HCT116 (cell line): ENCODE results near the gene PANX2. TPM values are rescaled to one million over a fixed set of nuclear protein-coding genes. Genes with fewer than 3 reads are reported as not detected.

Experiments
- ATAC-seq: fragments of 200-7000 bp; cut with Tn5 transposase; 2 replicates; pipeline ENCODE4 v1.9.1; 2020; ENCODE audit warnings: mild to moderate bottlenecking, moderate library complexity
- BruUV-seq: library from RNA; stranded (reverse); fragments of 400-500 nt; replicated peaks from 2 replicates; lab custom pipeline; 2021; lab: Mats Ljungman, UMichigan
- CTCF ChIA-PET: fragments of 300-600 bp; sonication (Branson Sonifier 250); formaldehyde crosslinking; loops from one replicate; lab custom pipeline; 2021; ENCODE audit warnings: antibody characterized with exemption; lab: Charles Lee
- POLR2A ChIA-PET: fragments of 300-600, 350-600 bp; sonication (Branson Sonifier 250); formaldehyde crosslinking; loops from one replicate; lab custom pipeline; 2021; ENCODE audit warnings: antibody characterized with exemption; lab: Charles Lee
- RAD21 ChIA-PET, 2 experiments: fragments of 300-600 bp; sonication (Branson Sonifier 250); formaldehyde crosslinking; loops; one replicate each; lab custom pipeline; 2023; ENCODE audit warnings: low total read pairs in 2 of 2; ENCODE audit not compliant: uncharacterized antibody in 2 of 2, unreplicated experiment in 2 of 2, low non-redundant PET in 1 of 2; lab: Charles Lee
- DNase-seq: peaks from one replicate; pipeline ENCODE4 v3.0.0-alpha.2; 2010; ENCODE audit warnings: low read depth, low spot score
- H2AFZ ChIP-seq: fragments of 200-600 bp; shearing (Covaris generic), sonication (generic); 2 replicates; pipeline ENCODE4 v1.6.1; 2017; ENCODE audit warnings: low read depth, mixed run types, mixed read lengths, antibody characterized with exemption, low read length; ENCODE audit not compliant: poor library complexity, severe bottlenecking
- H3K27ac ChIP-seq: 2 replicates; pipeline ENCODE4 v1.5.1; 2012; ENCODE audit warnings: low read depth, low read length
- H3K27me3 ChIP-seq: fragments of 200-600 bp; sonication (generic); 2 replicates; pipeline ENCODE4 v1.6.1; 2016; ENCODE audit warnings: mixed run types, low read length, mixed read lengths; ENCODE audit not compliant: insufficient read depth
- H3K36me3 ChIP-seq, 2 experiments: fragments of 200-500 bp in 1 of 2; fragments of 200-600 bp in 1 of 2; sonication (Bioruptor generic) in 1 of 2; sonication (generic) in 1 of 2; 2 replicates each; pipeline versions ENCODE4 v1.5.1 to v1.6.1; 2014 to 2016; ENCODE audit warnings: low read length in 2 of 2, inconsistent platforms in 1 of 2, mixed read lengths in 1 of 2, mixed run types in 1 of 2; ENCODE audit not compliant: insufficient read depth in 2 of 2, control insufficient read depth in 1 of 2
- H3K4me1 ChIP-seq, 2 experiments: fragments of 200-600 bp in 1 of 2; sonication (generic) in 1 of 2; 2 replicates each; pipeline versions ENCODE4 v1.5.1 to v1.6.1; 2012 to 2017; ENCODE audit warnings: low read length in 2 of 2, inconsistent platforms in 1 of 2, mild to moderate bottlenecking in 1 of 2, mixed read lengths in 1 of 2, mixed run types in 1 of 2, moderate library complexity in 1 of 2; ENCODE audit not compliant: insufficient read depth in 2 of 2, control insufficient read depth in 1 of 2
- H3K4me2 ChIP-seq: fragments of 200-600 bp; sonication (generic); 2 replicates; pipeline ENCODE4 v1.6.1; 2017; ENCODE audit warnings: mixed run types, low read length, mixed read lengths
- H3K4me3 ChIP-seq, 2 experiments: fragments of 200-600 bp in 1 of 2; sonication (generic) in 1 of 2; replicated peaks in 1 of 2; 2 replicates each; pipeline ENCODE4 v1.5.1; 2011 to 2016; ENCODE audit warnings: low read length in 2 of 2, control low read depth in 1 of 2, low read depth in 1 of 2, mild to moderate bottlenecking in 1 of 2, mixed read lengths in 1 of 2, mixed run types in 1 of 2
- H3K79me2 ChIP-seq: fragments of 200-600 bp; sonication (generic); 2 replicates; pipeline ENCODE4 v1.6.1; 2017; ENCODE audit warnings: mild to moderate bottlenecking, mixed run types, low read length, moderate library complexity, mixed read lengths; ENCODE audit not compliant: insufficient read depth
- H3K9ac ChIP-seq: fragments of 200-600 bp; sonication (generic); 2 replicates; pipeline ENCODE4 v1.6.1; 2016; ENCODE audit warnings: low read length, mixed read lengths
- H3K9me2 ChIP-seq: fragments of 200-600 bp; sonication (generic), shearing (Covaris generic); 2 replicates; pipeline ENCODE4 v1.6.1; 2017; ENCODE audit warnings: mixed run types, mild to moderate bottlenecking, moderate library complexity; ENCODE audit not compliant: insufficient read depth
- H3K9me3 ChIP-seq, 2 experiments: fragments of 200-500 bp in 1 of 2; fragments of 200-600 bp in 1 of 2; sonication (Bioruptor generic) in 1 of 2; sonication (generic) in 1 of 2; 2 replicates each; pipeline ENCODE4 v1.6.1; 2014 to 2017; ENCODE audit warnings: low read length in 2 of 2, mixed read lengths in 2 of 2, inconsistent platforms in 1 of 2, low read depth in 1 of 2, mild to moderate bottlenecking in 1 of 2, mixed run types in 1 of 2, moderate library complexity in 1 of 2; ENCODE audit not compliant: control insufficient read depth in 1 of 2, insufficient read depth in 1 of 2
- H4K20me1 ChIP-seq: fragments of 200-600 bp; sonication (generic), shearing (Covaris generic); 2 replicates; pipeline ENCODE4 v1.6.1; 2017; ENCODE audit warnings: mixed run types, mild to moderate bottlenecking, moderate library complexity; ENCODE audit not compliant: insufficient read depth
- EGR1 ChIP-seq: IDR thresholded peaks from 2 replicates; pipeline ENCODE4 v1.6.1; 2012; ENCODE audit warnings: low read depth
- FOSL1 ChIP-seq: IDR thresholded peaks from 2 replicates; pipeline ENCODE4 v1.6.1; 2012; ENCODE audit warnings: low read depth
- SRF ChIP-seq: IDR thresholded peaks from 2 replicates; pipeline ENCODE4 v1.6.1; 2012; ENCODE audit warnings: low read depth
- ZFX ChIP-seq: fragments of 450-650 bp; IDR thresholded peaks from 2 replicates; pipeline ENCODE4 v1.6.1; 2017
- ZNF274 ChIP-seq: fragments of 200-500 bp; sonication (Bioruptor generic); IDR thresholded peaks from 2 replicates; pipeline ENCODE4 v1.6.1; 2014; ENCODE audit warnings: mild to moderate bottlenecking, low read depth, low read length, inconsistent platforms
- intact Hi-C: fragments of 100-400 bp; cut with micrococcal nuclease; formaldehyde crosslinking; loops from 2 replicates; pipeline ENCODE4 v1.10.0; 2022
- total RNA-seq: library from RNA; stranded (reverse); gene quantifications from one replicate; pipeline ENCODE4 v1.2.1, GENCODE V29; 2021; ENCODE audit not compliant: unreplicated experiment
- TF ChIP-seq, protein P1 (sequence below): IDR thresholded peaks from 2 replicates; pipeline ENCODE4 v1.6.1; 2011; ENCODE audit warnings: mild to moderate bottlenecking, low read length, moderate library complexity; ENCODE audit not compliant: insufficient replicate concordance; ENCODE audit errors: extremely low read depth
- TF ChIP-seq, protein P2 (sequence below): IDR thresholded peaks from 2 replicates; pipeline ENCODE4 v1.6.1; 2012

Gene PANX2
- total RNA-seq, 1 experiment from 2014 or later: 8.0 TPM

DNA sequence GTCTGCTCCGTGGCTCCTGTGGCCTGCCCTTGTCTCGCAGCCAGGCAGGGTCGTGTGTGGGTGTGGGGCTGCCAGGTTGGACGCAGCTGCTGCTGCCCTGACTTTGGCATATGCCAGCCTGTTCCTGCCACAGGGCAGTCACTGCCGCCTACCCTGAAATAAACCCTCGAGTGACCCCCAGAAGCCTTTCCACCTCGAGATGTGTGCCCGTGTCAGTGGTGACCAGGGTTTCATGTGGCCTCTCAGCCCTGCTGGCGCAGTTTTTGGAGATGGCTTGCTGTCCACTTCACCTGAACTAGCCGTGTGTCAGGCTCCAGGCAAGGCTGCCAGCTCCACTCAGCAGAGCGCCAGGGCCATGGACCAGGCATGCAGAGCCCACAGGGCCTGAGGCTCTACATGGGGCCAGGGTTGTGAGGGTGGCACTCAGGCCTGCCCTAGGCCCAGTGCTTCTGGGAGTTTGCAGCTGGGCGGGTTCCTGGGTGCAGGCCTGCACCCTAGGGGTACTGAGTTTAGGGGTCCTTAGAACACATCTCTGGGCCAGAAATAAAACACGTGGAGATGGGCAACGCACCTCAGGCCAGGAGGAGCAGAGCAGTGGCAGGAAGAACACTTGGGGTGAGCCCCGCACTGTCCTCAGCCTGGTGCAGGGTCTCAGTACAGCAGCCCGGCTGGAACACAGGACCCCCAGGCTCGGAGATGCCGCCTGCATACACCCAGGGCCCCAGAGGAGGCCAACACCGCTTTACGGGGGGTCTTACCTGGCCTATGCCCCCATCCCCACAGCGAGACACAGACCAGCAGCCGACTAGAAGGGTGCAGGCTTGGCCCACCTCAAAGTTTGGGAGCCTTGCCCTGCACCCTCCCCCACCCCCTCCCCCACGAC lies 8.8 kb upstream of the PANX2 start:
- ChIA-PET RAD21 (no interaction called here), POLR2A (no interaction called here)
- H4K20me1 ChIP-seq: no peaks in the 10 kb centered on the region
- peaks cover 10% of the 10 kb centered on the region; the same call in 1 of the 2 replicates for H3K27me3 ChIP-seq
- H3K9me3 ChIP-seq: no peaks in the 10 kb centered on the region
- no peak overlapping the region for H2AFZ ChIP-seq
- intact Hi-C loops: no loop called here
- H3K9ac ChIP-seq: no peak overlapping the region
- no peak overlapping the region for H3K4me3 ChIP-seq
- BruUV-seq: no TSS peak
- no peaks in the 10 kb centered on the region for H3K9me2 ChIP-seq
- TF ChIP-seq EGR1 (no peak), SRF (no peak), FOSL1 (no peak), ZFX (no peak), ZNF274 (no peak)
- TF ChIP-seq, protein P1, sequence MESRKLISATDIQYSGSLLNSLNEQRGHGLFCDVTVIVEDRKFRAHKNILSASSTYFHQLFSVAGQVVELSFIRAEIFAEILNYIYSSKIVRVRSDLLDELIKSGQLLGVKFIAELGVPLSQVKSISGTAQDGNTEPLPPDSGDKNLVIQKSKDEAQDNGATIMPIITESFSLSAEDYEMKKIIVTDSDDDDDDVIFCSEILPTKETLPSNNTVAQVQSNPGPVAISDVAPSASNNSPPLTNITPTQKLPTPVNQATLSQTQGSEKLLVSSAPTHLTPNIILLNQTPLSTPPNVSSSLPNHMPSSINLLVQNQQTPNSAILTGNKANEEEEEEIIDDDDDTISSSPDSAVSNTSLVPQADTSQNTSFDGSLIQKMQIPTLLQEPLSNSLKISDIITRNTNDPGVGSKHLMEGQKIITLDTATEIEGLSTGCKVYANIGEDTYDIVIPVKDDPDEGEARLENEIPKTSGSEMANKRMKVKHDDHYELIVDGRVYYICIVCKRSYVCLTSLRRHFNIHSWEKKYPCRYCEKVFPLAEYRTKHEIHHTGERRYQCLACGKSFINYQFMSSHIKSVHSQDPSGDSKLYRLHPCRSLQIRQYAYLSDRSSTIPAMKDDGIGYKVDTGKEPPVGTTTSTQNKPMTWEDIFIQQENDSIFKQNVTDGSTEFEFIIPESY: no peak
- TF ChIP-seq, protein P2, sequence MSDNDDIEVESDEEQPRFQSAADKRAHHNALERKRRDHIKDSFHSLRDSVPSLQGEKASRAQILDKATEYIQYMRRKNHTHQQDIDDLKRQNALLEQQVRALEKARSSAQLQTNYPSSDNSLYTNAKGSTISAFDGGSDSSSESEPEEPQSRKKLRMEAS: no peak
- TF ChIP-seq, all 23 proteins: peak for 0
- CTCF ChIA-PET: no interaction called here
- no peak overlapping the region for H3K4me2 ChIP-seq
- no peak overlapping the region; the same call in 1 of the 2 replicates for H3K27ac ChIP-seq
- no peaks in the 10 kb centered on the region for H3K79me2 ChIP-seq
- no peak for ATAC-seq
- no peak for DNase-seq
- no peaks in the 10 kb centered on the region for H3K36me3 ChIP-seq
- no peaks in the 10 kb centered on the region for H3K4me1 ChIP-seq
